ENCODE measurements around the gene GABRA1.

GABRA1 gene

DNA sequence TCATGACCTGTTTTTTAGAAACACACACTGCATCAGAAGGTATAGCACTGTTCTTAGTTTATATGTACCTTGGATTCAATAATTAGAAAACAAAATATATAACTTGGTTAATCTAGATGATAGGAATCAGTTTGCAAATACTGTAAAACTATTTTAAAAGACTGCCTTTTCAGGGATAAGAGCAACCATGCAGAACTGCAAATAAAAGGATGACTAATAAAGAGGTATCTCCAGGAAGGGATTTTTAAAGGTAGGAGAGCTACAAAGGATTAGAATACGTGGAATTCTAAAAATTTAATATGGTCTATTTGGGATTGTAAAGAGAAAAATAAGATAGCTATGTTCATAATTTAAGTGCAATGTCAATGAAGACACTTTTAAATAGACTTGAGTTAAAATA is 9.4 kb downstream of the GABRA1 start:
- peak; percentile 64 for DNase-seq (ENCODE audit: low read depth)
- no peak overlapping the region for H3K4me3 ChIP-seq (ENCODE audit: low read depth, low read length)
- TF ChIP-seq, protein P1, sequence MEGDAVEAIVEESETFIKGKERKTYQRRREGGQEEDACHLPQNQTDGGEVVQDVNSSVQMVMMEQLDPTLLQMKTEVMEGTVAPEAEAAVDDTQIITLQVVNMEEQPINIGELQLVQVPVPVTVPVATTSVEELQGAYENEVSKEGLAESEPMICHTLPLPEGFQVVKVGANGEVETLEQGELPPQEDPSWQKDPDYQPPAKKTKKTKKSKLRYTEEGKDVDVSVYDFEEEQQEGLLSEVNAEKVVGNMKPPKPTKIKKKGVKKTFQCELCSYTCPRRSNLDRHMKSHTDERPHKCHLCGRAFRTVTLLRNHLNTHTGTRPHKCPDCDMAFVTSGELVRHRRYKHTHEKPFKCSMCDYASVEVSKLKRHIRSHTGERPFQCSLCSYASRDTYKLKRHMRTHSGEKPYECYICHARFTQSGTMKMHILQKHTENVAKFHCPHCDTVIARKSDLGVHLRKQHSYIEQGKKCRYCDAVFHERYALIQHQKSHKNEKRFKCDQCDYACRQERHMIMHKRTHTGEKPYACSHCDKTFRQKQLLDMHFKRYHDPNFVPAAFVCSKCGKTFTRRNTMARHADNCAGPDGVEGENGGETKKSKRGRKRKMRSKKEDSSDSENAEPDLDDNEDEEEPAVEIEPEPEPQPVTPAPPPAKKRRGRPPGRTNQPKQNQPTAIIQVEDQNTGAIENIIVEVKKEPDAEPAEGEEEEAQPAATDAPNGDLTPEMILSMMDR (IDR thresholded peaks at IDR 0.05; ENCODE audit: control insufficient read depth, extremely low read depth, insufficient read depth), result no peak

DNA sequence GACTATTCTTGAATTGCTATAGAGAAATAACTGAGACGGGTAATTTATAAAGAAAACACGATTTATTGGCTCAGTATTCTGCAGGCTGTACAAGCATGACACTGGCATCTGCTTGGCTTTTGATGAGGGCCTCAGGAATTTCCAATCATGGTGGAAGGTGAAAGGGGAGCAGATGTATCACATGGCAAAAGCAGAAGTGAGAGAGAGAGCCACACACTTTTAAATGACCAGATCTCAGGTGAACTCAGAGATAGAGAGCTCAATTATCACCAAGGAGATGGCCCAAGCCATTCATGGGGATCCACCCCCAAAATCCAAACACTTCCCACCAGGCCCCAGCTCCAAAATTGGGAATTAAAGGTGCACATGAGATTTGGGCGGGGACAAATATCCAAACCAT is 15.3 kb downstream of the GABRA1 start:
- H3K4me3 ChIP-seq (ENCODE audit: low read depth, low read length), result no peak overlapping the region
- TF ChIP-seq, protein P1 (IDR thresholded peaks at IDR 0.05; ENCODE audit: control insufficient read depth, extremely low read depth, insufficient read depth), result no peak
- DNase-seq (ENCODE audit: low read depth), result no peak

DNA sequence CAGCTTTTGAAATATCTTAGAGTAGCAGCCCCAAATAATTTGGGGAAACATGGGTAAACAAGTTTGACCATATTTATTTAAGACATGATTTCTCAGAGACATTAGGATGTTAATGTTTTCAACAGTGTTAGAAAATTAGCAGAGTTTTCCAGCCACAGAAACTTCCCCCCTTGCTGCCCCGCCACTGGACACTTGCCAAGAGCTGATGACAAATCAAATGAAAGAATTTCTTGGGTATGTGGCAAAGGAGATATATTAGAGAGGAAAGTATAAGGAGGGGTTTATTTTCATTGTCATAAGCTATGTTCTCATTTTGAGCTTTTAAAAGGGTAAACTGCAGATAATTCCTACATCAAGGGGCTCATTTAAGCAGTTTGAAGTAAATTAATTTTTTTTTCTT is 15.9 kb downstream of the GABRA1 start:
- TF ChIP-seq, protein P1 (IDR thresholded peaks at IDR 0.05; ENCODE audit: control insufficient read depth, extremely low read depth, insufficient read depth), result no peak
- DNase-seq (ENCODE audit: low read depth), result no peak
- H3K4me3 ChIP-seq (ENCODE audit: low read depth, low read length), result no peak overlapping the region

DNA sequence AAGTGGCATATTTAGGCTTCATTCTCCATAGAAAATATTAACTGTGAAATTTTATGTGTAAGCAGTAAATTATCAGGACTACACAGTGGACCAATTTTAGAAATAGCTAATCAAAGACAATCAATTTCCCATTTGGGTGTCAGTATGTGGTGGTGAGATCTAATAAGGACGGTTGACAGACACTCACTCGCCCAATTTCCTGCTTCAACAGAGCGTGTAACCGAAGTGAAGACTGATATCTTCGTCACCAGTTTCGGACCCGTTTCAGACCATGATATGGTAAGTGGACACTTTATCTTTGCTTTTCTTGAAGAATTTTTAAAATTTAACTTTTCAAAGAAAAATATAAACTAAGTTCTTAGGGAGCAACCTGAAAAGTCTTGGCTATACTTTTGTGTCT is 17.6 kb downstream of the GABRA1 start:
- DNase-seq (ENCODE audit: low read depth), result no peak
- TF ChIP-seq, protein P1 (IDR thresholded peaks at IDR 0.05; ENCODE audit: control insufficient read depth, extremely low read depth, insufficient read depth), result no peak
- H3K4me3 ChIP-seq (ENCODE audit: low read depth, low read length), result no peak overlapping the region

DNA sequence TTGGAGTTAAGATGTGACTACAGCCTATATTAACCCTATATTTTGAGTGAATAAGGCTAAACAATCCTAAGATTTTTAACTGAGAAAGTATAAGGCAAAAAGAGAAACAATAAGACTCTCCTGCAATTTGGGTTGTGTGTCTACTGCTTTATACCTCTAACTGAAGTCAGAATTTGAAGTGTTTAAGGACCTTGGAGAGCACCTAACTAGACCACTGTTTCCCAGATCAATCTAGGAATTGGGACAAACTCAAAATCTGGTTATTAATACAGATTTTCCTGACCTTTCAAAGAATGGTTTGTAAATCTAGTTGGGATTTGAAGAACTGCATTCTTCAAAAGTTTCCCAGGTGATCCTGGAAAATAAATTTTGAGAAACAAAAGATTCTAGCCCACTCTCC is 42.1 kb downstream of the GABRA1 start:
- no peak overlapping the region for H3K4me3 ChIP-seq (ENCODE audit: low read depth, low read length)
- TF ChIP-seq, protein P1 (IDR thresholded peaks at IDR 0.05; ENCODE audit: control insufficient read depth, extremely low read depth, insufficient read depth), result no peak
- no peak for DNase-seq (ENCODE audit: low read depth)

DNA sequence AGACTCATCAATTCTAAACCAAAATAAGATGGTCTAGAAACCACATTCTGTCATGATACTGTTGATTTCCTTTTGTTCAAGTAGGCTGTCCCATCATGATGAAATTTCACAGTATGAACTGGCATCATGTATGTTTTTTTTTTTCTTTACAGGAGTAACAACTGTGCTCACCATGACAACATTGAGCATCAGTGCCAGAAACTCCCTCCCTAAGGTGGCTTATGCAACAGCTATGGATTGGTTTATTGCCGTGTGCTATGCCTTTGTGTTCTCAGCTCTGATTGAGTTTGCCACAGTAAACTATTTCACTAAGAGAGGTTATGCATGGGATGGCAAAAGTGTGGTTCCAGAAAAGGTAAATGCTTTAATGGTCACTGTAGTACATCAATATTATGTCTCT is 47.6 kb downstream of the GABRA1 start:
- TF ChIP-seq, protein P1 (IDR thresholded peaks at IDR 0.05; ENCODE audit: control insufficient read depth, extremely low read depth, insufficient read depth), result no peak
- no peak overlapping the region for H3K4me3 ChIP-seq (ENCODE audit: low read depth, low read length)
- no peak for DNase-seq (ENCODE audit: low read depth)

DNA sequence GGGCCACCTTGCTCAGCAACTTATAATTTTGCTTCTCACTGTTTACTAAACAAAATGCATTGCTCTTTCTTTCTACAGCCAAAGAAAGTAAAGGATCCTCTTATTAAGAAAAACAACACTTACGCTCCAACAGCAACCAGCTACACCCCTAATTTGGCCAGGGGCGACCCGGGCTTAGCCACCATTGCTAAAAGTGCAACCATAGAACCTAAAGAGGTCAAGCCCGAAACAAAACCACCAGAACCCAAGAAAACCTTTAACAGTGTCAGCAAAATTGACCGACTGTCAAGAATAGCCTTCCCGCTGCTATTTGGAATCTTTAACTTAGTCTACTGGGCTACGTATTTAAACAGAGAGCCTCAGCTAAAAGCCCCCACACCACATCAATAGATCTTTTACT is 49.1 kb downstream of the GABRA1 start:
- TF ChIP-seq, protein P1 (IDR thresholded peaks at IDR 0.05; ENCODE audit: control insufficient read depth, extremely low read depth, insufficient read depth), result no peak
- DNase-seq (ENCODE audit: low read depth), result no peak
- H3K4me3 ChIP-seq (ENCODE audit: low read depth, low read length), result no peak overlapping the region

Data from LNCaP clone FGC (cell line).